ENCODE data around the gene NSD1. TPM values are rescaled to one million over a fixed set of nuclear protein-coding genes. Genes with fewer than 3 reads are reported as not detected.

Gene NSD1
- total and polyA plus RNA-seq, 10 of the 15 experiments (the other 5 are each of a cell fraction or from before 2014, with no cell fraction given): 7.0 to 57.9 (median 30.4) TPM

GRCh38 chr5:177133853-177134696 lies 502 bp downstream of the NSD1 start (continued):
- TF ChIP-seq, protein P1, sequence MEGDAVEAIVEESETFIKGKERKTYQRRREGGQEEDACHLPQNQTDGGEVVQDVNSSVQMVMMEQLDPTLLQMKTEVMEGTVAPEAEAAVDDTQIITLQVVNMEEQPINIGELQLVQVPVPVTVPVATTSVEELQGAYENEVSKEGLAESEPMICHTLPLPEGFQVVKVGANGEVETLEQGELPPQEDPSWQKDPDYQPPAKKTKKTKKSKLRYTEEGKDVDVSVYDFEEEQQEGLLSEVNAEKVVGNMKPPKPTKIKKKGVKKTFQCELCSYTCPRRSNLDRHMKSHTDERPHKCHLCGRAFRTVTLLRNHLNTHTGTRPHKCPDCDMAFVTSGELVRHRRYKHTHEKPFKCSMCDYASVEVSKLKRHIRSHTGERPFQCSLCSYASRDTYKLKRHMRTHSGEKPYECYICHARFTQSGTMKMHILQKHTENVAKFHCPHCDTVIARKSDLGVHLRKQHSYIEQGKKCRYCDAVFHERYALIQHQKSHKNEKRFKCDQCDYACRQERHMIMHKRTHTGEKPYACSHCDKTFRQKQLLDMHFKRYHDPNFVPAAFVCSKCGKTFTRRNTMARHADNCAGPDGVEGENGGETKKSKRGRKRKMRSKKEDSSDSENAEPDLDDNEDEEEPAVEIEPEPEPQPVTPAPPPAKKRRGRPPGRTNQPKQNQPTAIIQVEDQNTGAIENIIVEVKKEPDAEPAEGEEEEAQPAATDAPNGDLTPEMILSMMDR (IDR thresholded peaks at IDR 0.05 in 2 of 3, conservative IDR thresholded peaks at IDR 0.05 in 1 of 3; ENCODE audit: control insufficient read depth in 2 of 3, extremely low read depth in 1 of 3, insufficient read depth in 1 of 3, low read depth in 3 of 3, low read length in 3 of 3): no peak
- TF ChIP-seq ZBTB33 (IDR thresholded peaks at IDR 0.05) (no peak), BCL3 (IDR thresholded peaks at IDR 0.05; ENCODE audit: borderline replicate concordance, insufficient read depth, low read depth, low read length, poor library complexity, severe bottlenecking) (no peak), ZNF24 (IDR thresholded peaks at IDR 0.05) (0 out of 2 replicates have a peak, but pooled peaks have one; percentile 5), JUND (IDR thresholded peaks at IDR 0.05; ENCODE audit: low read depth, low read length) (no peak), TARDBP (IDR thresholded peaks at IDR 0.05; ENCODE audit: borderline replicate concordance) (0 out of 2 replicates have a peak, but pooled peaks have one; percentile 7), BACH1 (IDR thresholded peaks at IDR 0.05; ENCODE audit: borderline replicate concordance) (peak; percentile 64; the same call in 1 of the 2 replicates), TAF1 (IDR thresholded peaks at IDR 0.05; ENCODE audit: borderline replicate concordance, low read depth, low read length) (peak; percentile 15; the same call in 1 of the 2 replicates), FOXK2 (IDR thresholded peaks at IDR 0.05) (no peak), CREB1 (IDR thresholded peaks at IDR 0.05; ENCODE audit: low read depth) (0 out of 2 replicates have a peak, but pooled peaks have one; percentile 6), SMARCA5 (IDR thresholded peaks at IDR 0.05) (0 out of 2 replicates have a peak, but pooled peaks have one; percentile 32), ZNF207 (IDR thresholded peaks at IDR 0.05; ENCODE audit: borderline replicate concordance) (no peak), POLR2A (IDR thresholded peaks at IDR 0.05; ENCODE audit: low read depth, low read length) (peak; percentile 33; the same call in 1 of the 2 replicates), LARP7 (IDR thresholded peaks at IDR 0.05) (peak; percentile 75), MYC (IDR thresholded peaks at IDR 0.05; ENCODE audit: insufficient read depth, insufficient read length, insufficient replicate concordance, low read length, severe bottlenecking) (peak; percentile 1), SPI1 (IDR thresholded peaks at IDR 0.05; ENCODE audit: borderline replicate concordance, insufficient read depth, low read depth, low read length) (peak; percentile 42; the same call in 1 of the 2 replicates)
